M059J (cell line): Measurements from ENCODE around the gene PPP3CA. TPM values are rescaled to one million over a fixed set of nuclear protein-coding genes. Genes with fewer than 3 reads are reported as not detected.
"Not testable (repeated sequence)": the region's sequence is repeated elsewhere in the genome, so short reads cannot be mapped to it uniquely, and the experiment has no call there.

Experiments used
- DNase-seq: peaks from one replicate; pipeline ENCODE4 v3.0.0-alpha.2; 2012; ENCODE audit warnings: low read depth
- total RNA-seq: library from RNA; depleted of rRNA; stranded (reverse); fragments of >200 nt; shearing (Covaris generic); gene quantifications from 2 replicates; pipeline ENCODE4 v1.2.3, GENCODE V29; 2014

Gene PPP3CA
- total RNA-seq, 1 experiment from 2014 or later: 30.3 TPM

- DNase-seq: no peak
Observed at GRCh38 chr4:101142259-101142658, 205.1 kb downstream of the PPP3CA start.

GRCh38 chr4:101141855-101142254 is 205.5 kb downstream of the PPP3CA start:
- DNase-seq: no peak

- no peak for DNase-seq
Observed at GRCh38 chr4:101141230-101141629, 206.1 kb downstream of the PPP3CA start.

- DNase-seq: peak; percentile 7
Observed at GRCh38 chr4:101140228-101140627, 207.1 kb downstream of the PPP3CA start.

GRCh38 chr4:101136373-101137370 is 210.7 kb downstream of the PPP3CA start:
- DNase-seq: peak; percentile 36

- no peak for DNase-seq
Observed at GRCh38 chr4:101135371-101136010, 211.8 kb downstream of the PPP3CA start.

GRCh38 chr4:101131058-101131457 is 216.3 kb downstream of the PPP3CA start:
- DNase-seq: not testable (repeated sequence)

GRCh38 chr4:101128898-101129297 is 218.4 kb downstream of the PPP3CA start:
- DNase-seq: peak; percentile 71

- DNase-seq: no peak
Observed at GRCh38 chr4:101128473-101128872, 218.9 kb downstream of the PPP3CA start.

GRCh38 chr4:101127176-101127790 is 220.0 kb downstream of the PPP3CA start:
- DNase-seq: peak; percentile 63

GRCh38 chr4:101126059-101126458 is 221.3 kb downstream of the PPP3CA start:
- peak; percentile 47 for DNase-seq

GRCh38 chr4:101125045-101125942 is 222.0 kb downstream of the PPP3CA start:
- no peak for DNase-seq

- no peak for DNase-seq
Observed at GRCh38 chr4:101123231-101123630, 224.1 kb downstream of the PPP3CA start.

- peak; percentile 5 for DNase-seq
Observed at GRCh38 chr4:101122019-101122418, 225.3 kb downstream of the PPP3CA start.

GRCh38 chr4:101119141-101119540 is 228.2 kb downstream of the PPP3CA start:
- no peak for DNase-seq

GRCh38 chr4:101118617-101119016 is 228.7 kb downstream of the PPP3CA start:
- DNase-seq: no peak

- no peak for DNase-seq
Observed at GRCh38 chr4:101115887-101116286, 231.4 kb downstream of the PPP3CA start.

- DNase-seq: peak; percentile 47
Observed at GRCh38 chr4:101114936-101115372, 232.4 kb downstream of the PPP3CA start.

GRCh38 chr4:101104312-101105052 is 242.8 kb downstream of the PPP3CA start:
- DNase-seq: no peak

GRCh38 chr4:101103381-101104142 is 243.8 kb downstream of the PPP3CA start:
- no peak for DNase-seq
